Stimulated activated naive CD4-positive, alpha-beta T cell (primary cell): ENCODE data around the gene THEM5.

Experiments
- DNase-seq, 6 experiments: peaks; one replicate each; lab custom pipeline; 2025; lab: John Stamatoyannopoulos, UW

THEM5 gene

GRCh38 chr1:151839457-151840403 is 13.8 kb downstream of the THEM5 start, which contains the start of gene C2CD4D:
TSS of gene C2CD4D (minus strand) at chr1:151839820. CDS start at chr1:151838989, 831 bp downstream.
- DNase-seq: peak; percentile 32 to 59 (median 52)

GRCh38 chr1:151839082-151839412 is 14.5 kb downstream of the THEM5 start:
- no peak for DNase-seq

GRCh38 chr1:151838222-151839081 is 15.1 kb downstream of the THEM5 start:
- DNase-seq: peak in 2 of 6 experiments; percentile 6 to 15

- no peak for DNase-seq
Measured at GRCh38 chr1:151837884-151838221, 15.7 kb downstream of the THEM5 start.

DNA sequence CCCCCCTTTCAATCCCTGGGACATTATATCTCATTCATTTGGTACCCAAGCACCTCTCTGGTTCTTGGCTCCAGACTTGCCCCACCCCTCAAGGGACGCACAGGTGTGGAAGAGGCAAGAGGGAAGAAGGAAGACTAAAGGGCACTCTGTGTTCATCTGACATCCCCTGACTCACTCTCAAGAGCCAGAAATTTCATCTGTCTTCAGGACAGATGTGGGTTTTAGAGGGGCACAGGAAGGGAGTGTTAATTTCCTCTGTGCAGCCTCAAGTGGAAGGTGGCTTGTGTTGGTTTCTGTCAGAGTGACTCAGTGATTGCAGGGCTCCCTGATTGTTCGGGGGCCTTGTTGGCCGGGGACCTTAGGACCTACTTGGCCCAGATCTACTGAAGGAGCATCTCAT is 16.3 kb downstream of the THEM5 start:
- DNase-seq: peak in 1 of 6 experiments; percentile 22

GRCh38 chr1:151835596-151835995 is 17.9 kb downstream of the THEM5 start:
- DNase-seq: no peak

DNA sequence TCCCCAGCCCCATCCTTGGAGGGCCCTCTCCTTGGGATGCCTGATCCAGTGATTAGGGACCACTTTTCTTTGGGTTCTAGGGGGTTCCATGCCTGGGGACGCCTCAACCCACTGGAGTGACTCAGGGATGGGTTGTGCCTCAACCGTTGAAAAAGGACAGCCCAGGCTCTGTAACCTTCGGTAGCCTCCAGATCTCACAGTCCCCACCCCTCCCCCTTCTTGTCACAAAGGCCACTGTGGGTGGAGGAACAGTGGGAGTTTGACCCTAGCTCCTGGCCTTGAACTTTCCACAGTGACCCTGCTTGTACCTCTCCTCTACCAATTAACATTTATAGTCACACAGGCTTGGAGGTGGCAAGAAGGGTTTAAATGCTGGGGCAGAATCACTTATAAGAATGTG is 19.3 kb downstream of the THEM5 start:
- DNase-seq: no peak

- DNase-seq: no peak
Measured at GRCh38 chr1:151833172-151833900, 20.2 kb downstream of the THEM5 start.

GRCh38 chr1:151832318-151832980 is 21.1 kb downstream of the THEM5 start:
- no peak for DNase-seq

GRCh38 chr1:151831605-151832004 is 21.9 kb downstream of the THEM5 start, which contains the start of gene RORC:
TSS of gene RORC (minus strand) at chr1:151831802. CDS start at chr1:151831764, 38 bp downstream.
- DNase-seq: no peak

DNA sequence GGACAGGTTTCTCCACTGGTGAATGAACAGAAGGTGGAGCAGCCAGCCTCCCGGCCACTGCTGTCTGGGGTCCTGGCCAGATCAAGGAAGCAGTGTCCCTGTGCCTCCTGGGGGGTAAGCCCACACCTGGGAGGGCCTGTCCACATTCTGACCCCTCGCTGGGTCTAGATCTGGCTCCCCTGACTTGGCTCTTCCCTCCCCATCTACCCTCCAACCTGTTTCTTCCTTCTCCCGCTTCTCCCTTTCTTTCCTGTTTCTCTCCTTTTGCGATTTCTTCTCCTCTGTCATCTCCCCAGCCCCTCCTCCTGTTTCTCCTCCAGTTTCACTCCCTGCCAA is 22.3 kb downstream of the THEM5 start:
- DNase-seq: no peak

GRCh38 chr1:151830055-151830454 is 23.5 kb downstream of the THEM5 start:
- no peak for DNase-seq

GRCh38 chr1:151829352-151830046 is 24.0 kb downstream of the THEM5 start:
- DNase-seq: peak in 1 of 6 experiments; percentile 17

DNA sequence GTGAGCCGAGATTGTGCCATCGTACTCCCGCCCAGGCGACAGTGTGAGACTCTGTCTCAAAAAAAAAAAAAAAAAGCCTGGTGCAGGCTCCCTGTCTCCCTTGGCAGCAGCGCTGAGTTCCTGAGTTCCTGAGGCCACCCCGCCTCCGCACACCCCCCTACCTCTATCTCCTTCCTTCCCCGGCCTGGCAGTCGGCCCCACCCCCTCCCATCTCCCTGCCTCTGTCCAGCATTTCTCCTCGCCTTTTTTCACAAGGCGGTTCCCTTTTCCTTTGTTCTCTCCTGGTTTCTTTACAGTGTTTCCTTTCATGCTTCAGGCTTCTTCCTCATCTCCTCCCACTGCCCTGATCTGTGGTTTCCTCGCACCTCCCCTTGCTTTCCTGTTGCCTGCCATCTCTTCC is 24.6 kb downstream of the THEM5 start:
- no peak for DNase-seq

- no peak for DNase-seq
Measured at GRCh38 chr1:151827853-151828252, 25.7 kb downstream of the THEM5 start.

GRCh38 chr1:151825751-151826660 is 27.5 kb downstream of the THEM5 start:
- DNase-seq: no peak

DNA sequence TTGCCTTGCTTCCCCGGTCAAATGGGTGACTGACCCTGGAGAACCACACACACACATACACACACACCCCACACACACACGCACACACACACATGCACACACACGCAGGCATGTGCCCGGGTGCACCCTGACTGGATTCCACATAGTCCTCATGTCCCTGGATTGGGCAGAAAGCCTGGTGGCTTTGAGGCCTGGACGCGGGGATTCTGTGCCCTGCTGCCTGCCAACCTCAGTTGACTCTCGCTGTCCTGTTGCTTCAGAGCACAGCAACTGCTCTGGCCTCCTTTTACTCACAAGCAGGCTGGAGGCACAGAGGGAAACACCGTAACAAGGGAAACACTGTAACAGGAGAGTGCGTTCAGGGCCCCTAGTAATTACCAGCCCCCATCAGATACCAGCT is 28.3 kb downstream of the THEM5 start:
- no peak for DNase-seq

DNA sequence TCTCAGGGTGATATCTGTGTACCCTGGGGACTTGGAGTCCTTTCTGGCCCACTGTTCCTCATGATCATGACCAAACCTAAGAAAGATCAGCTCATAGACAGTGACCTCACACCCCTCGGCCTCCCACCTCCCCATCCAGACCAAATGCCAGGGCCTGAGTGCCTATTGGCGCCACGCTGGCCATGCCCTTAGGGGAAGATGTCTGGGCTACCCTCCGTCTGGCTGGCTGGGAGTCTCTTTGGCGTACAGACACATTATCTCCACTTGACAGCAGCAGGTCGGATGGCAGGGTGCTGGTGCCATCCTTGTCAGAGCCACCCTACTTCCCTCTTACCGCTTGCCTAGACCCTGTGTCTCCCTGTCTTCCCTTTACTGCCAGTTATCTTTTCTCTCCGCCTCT is 30.3 kb downstream of the THEM5 start:
- DNase-seq: no peak

DNA sequence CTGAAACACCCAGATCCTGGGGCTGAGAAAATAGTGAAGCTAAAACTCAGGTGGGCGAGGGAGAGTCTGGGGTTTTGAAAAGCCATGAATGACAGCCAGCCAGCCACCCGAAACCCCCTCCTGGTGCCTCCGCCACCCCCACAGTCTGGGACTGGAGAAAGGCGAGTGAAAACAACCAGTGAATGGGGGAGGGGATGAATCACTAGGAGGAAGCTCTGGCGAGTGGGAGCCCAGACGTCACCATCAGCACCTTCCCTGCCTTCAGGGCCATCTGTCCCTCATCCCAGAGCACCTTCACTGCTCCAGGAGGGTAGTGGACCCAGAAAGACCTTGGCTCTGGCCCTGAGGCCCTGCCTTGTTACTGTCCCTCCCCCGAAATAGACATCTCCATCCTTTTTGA is 31.1 kb downstream of the THEM5 start:
- no peak for DNase-seq

DNA sequence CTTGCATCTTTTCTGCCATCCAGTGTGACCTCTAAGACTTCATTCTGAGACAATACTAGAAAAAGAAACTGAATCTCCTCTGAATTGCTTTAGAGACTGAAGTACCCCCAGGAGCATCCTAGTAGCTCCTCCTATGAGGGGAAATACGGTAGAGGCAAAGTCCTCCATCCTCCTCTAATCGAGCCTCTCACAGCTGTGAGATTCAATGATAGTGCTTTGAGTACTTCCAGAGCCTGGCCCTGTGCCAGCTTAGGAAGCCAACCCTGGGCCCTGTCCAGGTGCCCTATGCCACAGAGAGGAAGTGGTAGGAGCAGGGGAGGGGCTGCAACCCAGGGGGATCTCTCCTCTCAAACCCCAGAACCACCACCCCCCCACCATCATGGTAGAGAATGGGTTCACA is 32.6 kb downstream of the THEM5 start:
- DNase-seq: no peak
